Raji (cell line): ENCODE results near the gene CTH.

Experiments
- POLR2A ChIP-seq: IDR thresholded peaks from 2 replicates; pipeline ENCODE4 v1.6.1; 2011; ENCODE audit warnings: low read depth, low read length, control low read depth; ENCODE audit not compliant: insufficient read depth

The CTH gene

DNA sequence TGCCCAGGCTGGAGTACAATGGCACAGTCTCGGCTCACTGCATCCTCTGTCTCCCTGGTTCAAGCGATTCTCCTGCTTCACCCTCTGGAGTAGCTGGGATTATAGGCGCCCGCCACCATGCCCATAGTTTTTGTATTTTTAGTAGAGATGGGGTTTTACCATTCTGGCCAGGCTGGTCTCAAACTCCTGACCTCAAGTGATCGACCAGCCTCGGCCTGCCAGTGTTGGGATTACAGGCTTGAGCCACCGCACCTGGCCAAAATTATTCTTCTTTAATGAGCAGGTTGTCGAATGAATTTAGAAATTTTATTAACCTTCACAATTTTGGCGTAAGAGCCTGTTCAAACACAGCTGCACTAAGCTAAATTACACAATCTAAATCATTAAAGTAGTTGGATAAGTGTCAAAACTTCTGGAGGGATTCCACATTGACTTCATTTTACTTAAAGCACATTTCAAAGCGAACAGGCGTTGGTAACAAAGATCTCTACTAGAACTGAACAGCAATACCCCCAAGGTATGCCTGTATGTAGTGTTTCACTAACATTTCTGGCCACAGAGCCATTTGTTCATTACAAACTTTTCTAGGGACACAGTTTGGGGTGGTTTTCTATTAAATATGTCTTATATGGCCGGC lies 5.2 kb upstream of the CTH start:
- TF ChIP-seq POLR2A = no peak

DNA sequence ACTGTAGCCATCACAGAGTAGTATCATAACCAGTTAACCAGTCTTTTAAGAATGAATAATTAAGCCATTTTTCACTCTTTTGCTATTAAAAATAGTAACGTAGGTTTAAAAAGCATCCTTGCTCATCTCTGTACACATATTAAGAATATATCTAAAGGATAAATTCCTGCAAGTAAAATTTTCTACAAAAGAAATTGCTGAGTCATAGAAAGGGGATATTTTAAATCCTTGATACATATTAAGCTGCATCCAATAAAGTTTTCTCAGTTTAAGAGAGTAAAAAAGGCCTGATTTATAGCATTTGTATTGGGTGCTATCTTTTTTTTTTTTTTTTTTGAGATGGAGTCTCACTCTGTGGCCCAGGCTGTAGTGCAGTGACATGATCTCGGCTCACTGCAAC lies 1.9 kb upstream of the CTH start:
- no peak for TF ChIP-seq POLR2A

DNA sequence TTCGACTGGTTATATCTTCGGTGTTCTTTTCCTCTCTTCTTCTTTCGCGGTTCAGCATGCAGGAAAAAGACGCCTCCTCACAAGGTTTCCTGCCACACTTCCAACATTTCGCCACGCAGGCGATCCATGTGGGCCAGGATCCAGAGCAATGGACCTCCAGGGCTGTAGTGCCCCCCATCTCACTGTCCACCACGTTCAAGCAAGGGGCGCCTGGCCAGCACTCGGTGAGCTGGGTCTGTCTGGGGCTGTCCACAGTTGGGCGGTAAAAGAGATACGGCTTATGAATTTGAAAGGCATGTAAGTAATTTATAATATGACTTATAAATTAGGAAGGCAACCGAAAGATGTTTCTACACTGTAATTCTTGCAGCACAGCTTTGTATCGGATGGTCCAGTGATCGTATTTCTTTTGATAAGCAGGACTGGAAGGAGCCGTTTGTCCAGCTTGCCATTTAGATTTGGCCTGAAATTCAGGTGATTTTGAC lies 334 bp downstream of the CTH start:
- TF ChIP-seq POLR2A = no peak

DNA sequence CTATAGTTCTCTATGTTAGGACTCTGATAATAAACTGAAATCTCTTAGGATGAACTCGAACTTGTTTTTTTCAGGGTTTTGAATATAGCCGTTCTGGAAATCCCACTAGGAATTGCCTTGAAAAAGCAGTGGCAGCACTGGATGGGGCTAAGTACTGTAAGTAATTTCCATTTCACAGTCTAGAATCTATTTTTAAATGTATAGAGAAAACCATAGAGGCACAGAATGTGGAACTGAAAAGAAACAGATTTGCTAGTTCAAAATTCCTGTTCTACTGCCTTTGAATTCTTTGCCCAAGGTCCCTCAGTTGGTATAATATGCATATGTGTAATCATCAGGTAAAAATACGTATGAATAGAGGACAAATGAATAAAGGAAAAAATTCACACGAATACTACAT lies 4.8 kb downstream of the CTH start:
- TF ChIP-seq POLR2A = no peak

DNA sequence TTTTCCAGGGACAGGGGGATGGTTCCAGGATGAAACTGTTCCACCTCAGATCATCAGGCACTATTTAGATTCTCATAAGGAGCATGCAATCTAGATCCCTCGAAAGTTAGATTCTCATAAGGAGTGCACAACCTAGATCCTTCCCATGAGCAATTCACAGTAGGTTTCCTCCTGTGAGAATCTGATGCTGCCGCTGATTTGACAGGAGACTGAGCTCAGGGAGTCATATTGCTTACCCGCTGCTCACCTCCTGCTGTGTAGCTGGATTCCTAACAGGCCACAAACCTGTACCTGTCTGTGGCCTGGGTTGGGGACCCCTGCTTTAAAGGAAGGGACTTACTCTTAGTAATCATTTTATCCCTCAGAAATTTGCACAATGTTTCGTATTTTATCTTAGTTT lies 9.3 kb downstream of the CTH start:
- no peak for TF ChIP-seq POLR2A

DNA sequence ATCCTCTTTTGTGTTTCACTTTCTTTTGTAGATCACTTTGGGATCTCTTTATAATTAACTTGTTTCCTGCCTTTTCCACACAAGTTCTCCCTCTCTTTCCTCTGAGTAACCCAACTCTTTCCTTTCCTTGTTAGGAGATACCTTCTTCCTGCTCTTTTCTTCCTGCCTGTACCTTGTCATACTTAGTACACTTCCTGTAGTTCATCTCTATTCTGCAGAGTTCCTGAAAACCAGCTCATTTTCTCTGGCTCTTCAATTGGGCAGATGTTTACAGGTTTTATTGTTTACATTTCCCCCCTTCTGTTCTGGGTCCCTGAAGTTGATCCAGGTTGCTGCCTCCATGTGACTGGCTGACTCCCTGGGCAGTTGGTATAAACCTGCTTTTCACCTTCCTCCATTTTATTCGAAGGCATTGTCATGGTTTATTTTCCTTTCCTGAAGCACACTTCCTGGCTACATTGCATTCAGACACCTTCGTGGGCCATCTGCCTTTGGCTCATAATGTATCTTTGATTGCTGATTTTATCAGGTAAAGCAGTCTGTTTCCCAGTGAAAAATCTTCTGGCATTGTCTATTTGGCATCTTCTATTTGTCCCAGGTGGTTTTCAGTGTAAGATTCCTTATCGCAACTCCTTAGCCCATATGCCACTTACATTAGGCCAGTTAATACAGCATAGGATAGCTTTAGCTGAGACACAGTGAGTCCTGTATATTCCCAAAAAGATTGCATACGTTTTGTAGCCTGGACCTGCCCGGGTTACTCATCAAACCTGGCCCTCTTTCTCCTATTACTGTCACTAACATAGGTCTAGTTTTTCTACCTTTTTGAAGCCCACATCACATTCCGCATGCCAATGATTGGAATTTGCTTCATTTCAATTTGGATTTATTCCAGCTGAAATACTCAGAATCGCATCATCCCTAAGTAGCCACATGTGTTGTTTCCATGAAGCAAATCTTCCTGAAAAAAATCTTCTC lies 15.4 kb downstream of the CTH start:
- no peak for TF ChIP-seq POLR2A

DNA sequence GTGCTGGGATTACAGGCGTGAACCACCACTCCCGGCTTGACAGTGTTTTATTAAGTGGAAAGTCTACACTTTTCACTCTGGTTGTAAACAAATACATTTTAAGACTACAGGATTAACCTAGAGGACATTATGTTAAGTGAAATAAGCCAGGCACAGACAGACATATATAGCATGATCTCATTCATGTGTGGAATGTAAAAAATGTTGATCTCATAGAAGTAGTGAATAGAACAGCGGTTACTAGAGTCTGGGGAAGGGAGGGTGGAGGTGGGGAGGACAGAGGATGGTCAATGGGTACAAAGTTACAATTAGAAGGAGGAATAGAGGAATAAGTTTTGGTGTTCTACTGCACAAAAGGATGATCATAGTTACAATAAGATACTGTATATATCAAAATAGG lies 16.9 kb downstream of the CTH start:
- TF ChIP-seq POLR2A = no peak

DNA sequence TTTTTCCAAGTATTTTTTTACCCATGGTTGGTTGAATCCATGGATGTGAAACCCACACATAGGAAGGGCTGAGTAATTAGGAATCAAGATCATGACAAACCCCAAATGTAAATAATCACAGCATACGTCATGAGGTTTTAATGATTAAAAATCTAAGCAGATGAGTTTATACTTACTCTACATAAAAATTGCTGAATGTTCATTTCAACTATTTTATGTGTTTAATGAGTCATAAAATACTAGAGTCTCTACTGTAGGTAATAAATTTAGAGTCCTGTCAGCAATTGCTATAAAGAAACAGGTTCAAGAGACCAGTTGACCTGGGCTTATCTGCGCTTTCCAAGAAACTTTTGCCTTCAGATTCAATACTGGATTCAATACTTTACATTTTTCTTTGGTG lies 18.2 kb downstream of the CTH start:
- TF ChIP-seq POLR2A = no peak

DNA sequence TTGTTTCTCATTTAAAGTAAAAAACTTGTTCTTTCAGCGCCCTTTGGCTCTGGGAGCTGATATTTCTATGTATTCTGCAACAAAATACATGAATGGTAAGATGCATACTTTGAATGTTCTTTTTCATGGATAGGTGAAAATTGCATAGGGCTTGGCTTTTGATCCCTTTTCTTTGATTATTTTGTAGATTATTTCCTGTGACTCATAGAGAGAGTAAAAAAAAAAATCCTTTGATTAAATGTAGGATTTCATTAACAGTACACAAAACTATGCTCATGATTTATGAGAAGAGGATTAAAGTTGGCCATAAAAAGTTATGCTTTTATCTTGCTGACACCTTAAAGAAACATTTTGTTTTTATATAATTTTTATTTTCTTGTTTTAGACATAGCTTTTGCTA lies 18.7 kb downstream of the CTH start:
- TF ChIP-seq POLR2A = no peak

DNA sequence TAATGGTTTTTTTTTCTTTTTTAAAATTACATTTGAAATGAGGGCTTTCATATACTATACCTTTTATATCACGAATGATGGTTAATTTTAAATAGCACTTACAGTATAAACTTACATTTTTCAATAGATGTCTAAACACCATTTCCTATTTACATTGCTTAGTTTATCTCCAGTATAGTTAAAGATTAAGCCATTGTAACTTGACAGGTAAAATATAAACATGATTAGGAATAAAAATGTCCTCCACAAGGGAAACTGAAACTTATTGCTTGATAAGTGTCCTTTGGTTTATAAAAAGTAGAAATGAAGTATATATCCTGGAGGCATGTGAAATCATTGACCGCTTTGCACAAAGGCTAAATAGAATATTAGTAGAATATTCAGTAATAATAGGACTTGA lies 20.2 kb downstream of the CTH start:
- TF ChIP-seq POLR2A = no peak

DNA sequence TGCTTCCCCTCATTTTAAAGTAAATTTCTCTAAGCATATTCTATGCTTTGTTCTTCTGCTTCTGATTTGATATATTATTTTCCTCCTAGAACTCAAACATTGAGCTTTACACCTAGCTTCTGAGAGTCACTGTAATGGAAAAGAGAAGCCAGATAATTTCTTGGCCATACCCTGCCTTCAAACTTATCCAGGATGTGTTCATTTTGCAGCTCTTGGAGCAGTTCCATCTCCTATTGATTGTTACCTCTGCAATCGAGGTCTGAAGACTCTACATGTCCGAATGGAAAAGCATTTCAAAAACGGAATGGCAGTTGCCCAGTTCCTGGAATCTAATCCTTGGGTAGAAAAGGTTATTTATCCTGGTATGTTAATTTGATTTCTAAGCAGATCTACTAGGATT lies 20.8 kb downstream of the CTH start:
- no peak for TF ChIP-seq POLR2A

DNA sequence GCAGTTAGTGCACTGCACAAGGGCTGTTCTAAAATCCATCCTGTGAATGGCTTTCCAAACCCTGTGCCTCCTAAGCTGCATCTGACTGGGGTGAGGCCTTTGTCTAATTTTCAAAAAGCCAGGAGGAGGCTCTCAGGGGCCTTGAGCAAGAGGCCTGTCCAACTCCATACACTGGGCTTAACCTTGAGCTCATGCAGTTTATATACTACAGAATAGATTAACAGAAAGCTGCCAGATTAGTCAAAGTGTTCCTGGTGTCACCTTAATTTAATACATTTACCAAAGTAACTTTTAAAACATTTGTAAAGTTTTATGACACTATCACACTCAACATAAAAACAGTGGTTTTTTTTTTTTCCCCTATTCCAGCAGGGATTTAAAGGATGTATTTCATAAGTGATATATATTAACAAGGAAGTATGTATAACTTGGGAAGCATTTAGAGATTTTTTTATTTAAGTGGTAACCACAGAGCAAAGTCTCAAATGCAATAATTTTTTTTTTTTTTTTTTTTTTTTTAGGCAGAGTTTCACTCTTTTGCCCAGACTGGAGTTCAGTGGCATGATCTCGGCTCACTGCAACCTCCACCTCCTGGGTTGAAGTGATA lies 23.3 kb downstream of the CTH start:
- TF ChIP-seq POLR2A = no peak

DNA sequence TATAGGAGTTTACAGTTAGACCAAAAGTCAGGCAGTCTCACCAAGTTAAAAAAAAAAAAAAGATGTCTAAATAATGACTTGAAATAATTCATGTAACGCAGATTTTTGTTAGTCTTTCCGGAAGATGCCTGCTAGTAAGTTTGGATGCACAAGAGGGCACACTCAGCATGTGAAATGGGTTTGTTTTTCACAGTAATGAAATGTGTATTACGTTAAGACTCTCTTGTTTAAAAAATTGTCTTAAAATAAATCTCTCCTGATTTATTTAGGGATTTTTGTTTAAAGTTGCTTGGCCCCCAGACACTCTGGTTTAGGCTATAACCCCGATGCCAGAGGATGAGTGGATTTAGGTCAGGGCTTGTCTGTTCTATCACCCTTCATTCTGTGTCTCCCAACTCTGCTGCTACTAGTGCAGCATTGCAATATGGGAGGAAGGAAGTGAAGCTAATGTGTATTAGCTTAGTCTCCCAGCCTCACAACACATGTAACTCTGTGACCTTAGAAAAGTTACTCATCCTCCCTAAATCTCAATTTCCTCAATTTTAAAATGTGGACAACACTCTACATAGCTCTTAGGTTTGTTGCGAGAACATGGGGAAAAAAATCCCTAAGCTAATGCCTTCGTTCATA lies 25.7 kb downstream of the CTH start:
- TF ChIP-seq POLR2A = no peak

DNA sequence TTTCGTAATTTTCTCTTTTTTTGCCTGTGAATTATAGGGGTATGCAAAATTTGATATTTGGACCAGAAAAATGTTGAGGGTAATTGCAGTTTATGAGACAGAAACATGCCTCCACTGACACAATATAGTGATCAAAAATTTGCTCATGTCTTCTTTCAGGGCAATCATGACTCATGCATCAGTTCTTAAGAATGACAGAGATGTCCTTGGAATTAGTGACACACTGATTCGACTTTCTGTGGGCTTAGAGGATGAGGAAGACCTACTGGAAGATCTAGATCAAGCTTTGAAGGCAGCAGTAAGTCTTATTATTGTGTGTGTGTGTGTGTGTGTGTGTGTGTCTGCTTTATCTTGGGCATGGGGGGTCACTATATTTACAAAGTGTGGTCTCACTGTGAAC lies 27.5 kb downstream of the CTH start:
- no peak for TF ChIP-seq POLR2A

DNA sequence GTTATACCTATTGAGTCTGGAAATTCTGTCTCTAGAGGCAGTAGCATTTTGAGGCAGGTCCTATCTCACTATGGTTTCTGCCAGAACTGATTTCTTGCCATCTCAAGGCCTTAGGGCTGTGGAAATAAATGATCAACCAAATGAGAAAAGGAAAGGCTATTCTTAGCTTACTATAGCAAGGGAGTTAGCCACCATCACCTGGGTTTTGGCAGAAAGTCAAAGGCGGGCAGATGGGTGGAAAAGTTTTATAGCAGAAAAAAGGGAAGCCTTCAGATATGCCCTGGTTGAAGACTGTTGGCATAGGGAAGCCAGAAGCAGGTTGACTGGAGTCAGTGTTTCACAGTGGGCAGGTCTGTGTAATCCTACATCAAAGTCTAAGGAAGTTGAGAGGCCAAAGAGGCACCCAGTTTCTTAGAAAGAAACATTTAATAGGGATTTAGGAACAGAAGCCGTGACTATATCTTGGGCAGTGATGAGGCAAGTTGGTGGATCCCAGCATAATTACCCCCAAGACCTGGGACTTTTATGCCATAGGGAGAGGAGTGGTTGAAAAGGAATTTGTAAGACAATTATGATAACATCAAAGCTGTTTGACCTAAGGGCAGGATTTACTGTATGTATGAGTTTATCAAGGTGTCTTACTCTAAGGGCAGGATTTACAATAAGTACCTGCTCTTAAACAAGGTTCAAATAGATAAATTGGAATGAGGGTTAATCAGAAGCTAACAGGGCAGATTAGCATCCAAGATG lies 29.7 kb downstream of the CTH start:
- TF ChIP-seq POLR2A = no peak
